Neural progenitor cell (in vitro differentiated cells): ENCODE measurements around the gene SSNA1. TPM values are rescaled to one million over a fixed set of nuclear protein-coding genes. Genes with fewer than 3 reads are reported as not detected.
A peak's percentile ranks its signal among the peaks of the same experiment; 100 is the strongest.

Experiments used
- DNase-seq: peaks from one replicate; pipeline ENCODE4 v3.0.0-alpha.2; 2016; ENCODE audit warnings: low spot score
- H2AFZ ChIP-seq: fragments of 200-600 bp; sonication (generic); replicated peaks from 2 replicates; pipeline ENCODE4 v1.6.1; 2016; ENCODE audit warnings: antibody characterized with exemption
- H3F3A ChIP-seq: fragments of 200-600 bp; sonication (generic); 2 replicates; pipeline ENCODE4 v1.6.1; 2016; ENCODE audit warnings: antibody characterized with exemption, low read depth
- H3K27ac ChIP-seq: fragments of 200-600 bp; sonication (generic); 2 replicates; pipeline ENCODE4 v1.5.1; 2016; ENCODE audit warnings: mild to moderate bottlenecking
- H3K27me3 ChIP-seq: fragments of 200-600 bp; sonication (generic); 2 replicates; pipeline ENCODE4 v1.6.1; 2016; ENCODE audit warnings: mild to moderate bottlenecking, moderate library complexity
- H3K36me3 ChIP-seq: fragments of 200-600 bp; sonication (generic); 2 replicates; pipeline ENCODE4 v1.5.1; 2016
- H3K4me1 ChIP-seq: fragments of 200-600 bp; sonication (generic); 2 replicates; pipeline ENCODE4 v1.6.1; 2016; ENCODE audit warnings: mixed run types
- H3K4me2 ChIP-seq: fragments of 200-600 bp; sonication (generic); 2 replicates; pipeline ENCODE4 v1.6.1; 2016
- H3K4me3 ChIP-seq: fragments of 200-600 bp; sonication (generic); 2 replicates; pipeline ENCODE4 v1.5.1; 2016
- H3K79me2 ChIP-seq: fragments of 200-600 bp; sonication (generic); 2 replicates; pipeline ENCODE4 v1.6.1; 2016; ENCODE audit warnings: low read depth
- H3K9ac ChIP-seq: fragments of 200-600 bp; sonication (generic); 2 replicates; pipeline ENCODE4 v1.6.1; 2016
- H3K9me3 ChIP-seq: fragments of 200-600 bp; sonication (generic); 2 replicates; pipeline ENCODE4 v1.5.1; 2016; ENCODE audit warnings: low read depth
- H4K20me1 ChIP-seq: fragments of 200-600 bp; sonication (generic); 2 replicates; pipeline ENCODE4 v1.6.1; 2016; ENCODE audit warnings: low read depth
- H3K27ac Mint-ChIP-seq: 3 replicates; pipeline ENCODE4 v1.8.0; 2021; ENCODE audit warnings: mixed read lengths
- H3K27me3 Mint-ChIP-seq: 2 replicates; pipeline ENCODE4 v1.8.0; 2022; ENCODE audit warnings: low read depth, mild to moderate bottlenecking, inconsistent platforms, moderate library complexity, mixed read lengths; ENCODE audit not compliant: insufficient read depth
- H3K36me3 Mint-ChIP-seq: 3 replicates; pipeline ENCODE4 v1.8.0; 2021; ENCODE audit warnings: mixed read lengths
- H3K4me1 Mint-ChIP-seq: 3 replicates; pipeline ENCODE4 v1.8.0; 2021; ENCODE audit warnings: mixed read lengths
- H3K4me3 Mint-ChIP-seq: 3 replicates; pipeline ENCODE4 v1.8.0; 2021; ENCODE audit warnings: mild to moderate bottlenecking, moderate library complexity, mixed read lengths
- H3K9me3 Mint-ChIP-seq: 3 replicates; pipeline ENCODE4 v1.8.0; 2020; ENCODE audit warnings: mixed read lengths
- EZH2 ChIP-seq: fragments of 200-600 bp; sonication (generic); IDR thresholded peaks from 2 replicates; pipeline ENCODE4 v1.6.1; 2017; ENCODE audit warnings: antibody characterized with exemption, mild to moderate bottlenecking, moderate library complexity
- EZH2phosphoT487 ChIP-seq: fragments of 200-600 bp; sonication (generic); IDR thresholded peaks from 2 replicates; pipeline ENCODE4 v1.6.1; 2017; ENCODE audit warnings: antibody characterized with exemption
- total RNA-seq: library from RNA; depleted of rRNA; stranded (reverse); fragments of >200 nt; gene quantifications from 2 replicates; pipeline ENCODE4 v1.2.3, GENCODE V29; 2015; ENCODE audit warnings: low replicate concordance
- TF ChIP-seq, protein P1 (sequence below): fragments of 200-600 bp; sonication (generic); IDR thresholded peaks from 2 replicates; pipeline ENCODE4 v1.5.1; 2017; ENCODE audit warnings: antibody characterized with exemption, mild to moderate bottlenecking

The SSNA1 gene
- total RNA-seq, 1 donor from 2014 or later = 27.9 TPM

DNA sequence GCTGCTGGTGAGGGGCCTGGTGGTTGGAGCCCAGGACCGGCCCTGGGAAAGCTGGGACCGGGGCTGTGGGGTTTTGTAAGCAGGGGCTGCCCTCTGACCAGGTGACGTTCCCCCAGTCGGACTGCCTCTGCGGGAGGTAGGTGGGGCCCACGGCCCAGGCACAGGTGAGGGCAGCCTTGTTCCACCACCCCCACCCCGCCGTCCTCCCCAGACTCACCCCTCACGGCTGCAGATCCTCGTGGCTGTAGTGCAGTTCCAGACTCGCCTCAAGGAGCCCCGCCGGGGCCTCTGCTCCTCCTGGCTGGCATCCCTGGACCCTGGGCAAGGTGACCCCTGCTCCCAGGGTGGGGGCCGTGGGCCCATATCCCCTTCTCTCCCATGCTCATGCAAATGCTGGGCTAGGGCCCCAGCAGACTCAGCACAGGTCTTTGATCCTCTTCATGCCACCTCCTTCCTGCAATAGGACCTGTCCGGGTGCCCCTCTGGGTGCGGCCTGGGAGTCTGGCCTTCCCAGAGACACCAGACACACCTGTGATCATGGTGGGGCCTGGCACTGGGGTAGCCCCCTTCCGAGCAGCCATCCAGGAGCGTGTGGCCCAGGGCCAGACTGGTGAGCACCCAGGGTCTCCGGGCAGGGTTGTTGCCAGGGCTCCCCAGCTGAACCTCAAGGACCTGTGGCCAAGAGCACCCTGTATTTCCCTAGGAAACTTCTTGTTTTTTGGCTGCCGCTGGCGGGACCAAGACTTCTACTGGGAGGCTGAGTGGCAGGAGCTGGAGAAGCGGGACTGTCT, 26.9 kb downstream of the SSNA1 start:
- no peaks in the 10 kb centered on the region for H3K79me2 ChIP-seq
- DNase-seq = no peak
- peaks cover 7% of the 10 kb centered on the region for H4K20me1 ChIP-seq
- Mint-ChIP-seq H3K9me3 (no peaks in the 10 kb centered on the region), H3K4me1 (no peaks in the 10 kb centered on the region), H3K36me3 (peaks cover 5% of the 10 kb centered on the region), H3K27me3 (peaks cover 2% of the 10 kb centered on the region), H3K4me3 (no peak overlapping the region), H3K27ac (no peak overlapping the region)
- H2AFZ ChIP-seq = no peak overlapping the region
- TF ChIP-seq, protein P1, sequence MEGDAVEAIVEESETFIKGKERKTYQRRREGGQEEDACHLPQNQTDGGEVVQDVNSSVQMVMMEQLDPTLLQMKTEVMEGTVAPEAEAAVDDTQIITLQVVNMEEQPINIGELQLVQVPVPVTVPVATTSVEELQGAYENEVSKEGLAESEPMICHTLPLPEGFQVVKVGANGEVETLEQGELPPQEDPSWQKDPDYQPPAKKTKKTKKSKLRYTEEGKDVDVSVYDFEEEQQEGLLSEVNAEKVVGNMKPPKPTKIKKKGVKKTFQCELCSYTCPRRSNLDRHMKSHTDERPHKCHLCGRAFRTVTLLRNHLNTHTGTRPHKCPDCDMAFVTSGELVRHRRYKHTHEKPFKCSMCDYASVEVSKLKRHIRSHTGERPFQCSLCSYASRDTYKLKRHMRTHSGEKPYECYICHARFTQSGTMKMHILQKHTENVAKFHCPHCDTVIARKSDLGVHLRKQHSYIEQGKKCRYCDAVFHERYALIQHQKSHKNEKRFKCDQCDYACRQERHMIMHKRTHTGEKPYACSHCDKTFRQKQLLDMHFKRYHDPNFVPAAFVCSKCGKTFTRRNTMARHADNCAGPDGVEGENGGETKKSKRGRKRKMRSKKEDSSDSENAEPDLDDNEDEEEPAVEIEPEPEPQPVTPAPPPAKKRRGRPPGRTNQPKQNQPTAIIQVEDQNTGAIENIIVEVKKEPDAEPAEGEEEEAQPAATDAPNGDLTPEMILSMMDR = no peak
- no peak for TF ChIP-seq EZH2phosphoT487
- TF ChIP-seq EZH2 = no peak
- no peak overlapping the region for H3K4me2 ChIP-seq
- no peak overlapping the region for H3K27ac ChIP-seq
- H3K9me3 ChIP-seq = no peaks in the 10 kb centered on the region
- H3K27me3 ChIP-seq = no peaks in the 10 kb centered on the region
- H3K4me1 ChIP-seq = no peaks in the 10 kb centered on the region
- H3F3A ChIP-seq = no peaks in the 10 kb centered on the region
- H3K9ac ChIP-seq = no peak overlapping the region
- no peaks in the 10 kb centered on the region for H3K36me3 ChIP-seq
- H3K4me3 ChIP-seq = no peak overlapping the region

GRCh38 chr9:137216188-137216965, 27.9 kb downstream of the SSNA1 start:
- peaks cover 3% of the 10 kb centered on the region for H3K36me3 Mint-ChIP-seq
- DNase-seq = no peak

GRCh38 chr9:137217276-137218211, 29.1 kb downstream of the SSNA1 start:
- peak overlapping the region; percentile 60 for H3K4me3 Mint-ChIP-seq
- peaks cover 18% of the 10 kb centered on the region for H3K27me3 ChIP-seq

More at GRCh38 chr9:137216188-137216965, 27.9 kb downstream of the SSNA1 start:
- no peak overlapping the region for H2AFZ ChIP-seq
- no peak overlapping the region for H3K27ac ChIP-seq
- no peaks in the 10 kb centered on the region for H3F3A ChIP-seq
- no peaks in the 10 kb centered on the region for H3K4me1 Mint-ChIP-seq
- no peak for TF ChIP-seq EZH2phosphoT487
- no peak for TF ChIP-seq EZH2
- TF ChIP-seq, protein P1 = no peak
- peaks cover 1% of the 10 kb centered on the region for H3K4me1 ChIP-seq
- H3K27me3 ChIP-seq = peaks cover 9% of the 10 kb centered on the region
- no peaks in the 10 kb centered on the region for H3K9me3 ChIP-seq
- peaks cover 2% of the 10 kb centered on the region for H3K27me3 Mint-ChIP-seq
- H3K4me3 ChIP-seq = no peak overlapping the region
- no peaks in the 10 kb centered on the region for H3K9me3 Mint-ChIP-seq
- H3K27ac Mint-ChIP-seq = no peak overlapping the region
- no peaks in the 10 kb centered on the region for H3K36me3 ChIP-seq
- H3K4me3 Mint-ChIP-seq = no peak overlapping the region
- no peaks in the 10 kb centered on the region for H3K79me2 ChIP-seq
- H3K4me2 ChIP-seq = no peak overlapping the region
- no peak overlapping the region for H3K9ac ChIP-seq
- H4K20me1 ChIP-seq = peaks cover 7% of the 10 kb centered on the region

More at GRCh38 chr9:137217276-137218211, 29.1 kb downstream of the SSNA1 start:
- no peaks in the 10 kb centered on the region for H3K9me3 Mint-ChIP-seq
- peaks cover 2% of the 10 kb centered on the region for H3K27me3 Mint-ChIP-seq
- H4K20me1 ChIP-seq = peaks cover 7% of the 10 kb centered on the region
- H3K4me1 Mint-ChIP-seq = no peaks in the 10 kb centered on the region
- no peak overlapping the region for H3K9ac ChIP-seq
- no peak overlapping the region for H3K4me3 ChIP-seq
- DNase-seq = peak; percentile 60
- peaks cover 7% of the 10 kb centered on the region for H3K4me1 ChIP-seq
- no peaks in the 10 kb centered on the region for H3K79me2 ChIP-seq
- H3K36me3 ChIP-seq = no peaks in the 10 kb centered on the region
- H3K36me3 Mint-ChIP-seq = peaks cover 3% of the 10 kb centered on the region
- no peak overlapping the region for H3K27ac Mint-ChIP-seq
- peaks cover 4% of the 10 kb centered on the region for H3F3A ChIP-seq
- no peak overlapping the region for H3K27ac ChIP-seq
- no peaks in the 10 kb centered on the region for H3K9me3 ChIP-seq
- no peak for TF ChIP-seq EZH2
- TF ChIP-seq EZH2phosphoT487 = no peak
- TF ChIP-seq, protein P1 = no peak
- H3K4me2 ChIP-seq = no peak overlapping the region
- H2AFZ ChIP-seq = no peak overlapping the region
